ENCODE data around the gene BTBD9. TPM values are rescaled to one million over a fixed set of nuclear protein-coding genes. Genes with fewer than 3 reads are reported as not detected.

Gene BTBD9
- total and polyA plus RNA-seq, 4 donors, result 8.7 to 73.9 (median 28.3) TPM

DNA sequence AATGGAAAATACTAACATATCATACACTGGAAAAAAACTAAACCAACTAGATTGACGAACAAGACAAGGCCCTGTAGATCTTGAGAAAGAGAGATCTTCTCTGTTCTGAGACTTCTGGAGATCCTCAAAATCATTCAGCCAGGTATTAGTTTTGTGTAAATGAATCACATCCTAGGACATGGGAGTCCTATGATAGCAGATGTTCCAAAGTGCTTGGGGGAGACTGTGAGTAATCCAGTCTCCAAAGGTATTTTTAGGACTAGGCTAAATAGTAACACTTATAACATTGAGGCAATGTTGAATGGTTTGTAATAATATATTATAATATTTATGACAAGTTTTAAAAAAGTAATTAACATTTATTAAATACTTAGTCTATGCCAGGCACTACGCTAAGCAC, 275.0 kb downstream of the BTBD9 start:
- Histone ChIP-seq H3K4me3 (no peak overlapping the region), H3K4me1 (ENCODE audit: control insufficient read depth in 5 of 5, insufficient read depth in 5 of 5, low read length in 5 of 5) (peaks cover 0 to 6% (median 0%) of the 10 kb centered on the region in 5 donors), H3K9ac (ENCODE audit: insufficient read depth in 1 of 2, low read length in 2 of 2) (no peak overlapping the region), H3K36me3 (ENCODE audit: control insufficient read depth in 4 of 4, insufficient read depth in 4 of 4, low read length in 4 of 4) (peaks cover 0 to 1% (median 0%) of the 10 kb centered on the region in 4 donors), H3K27ac (ENCODE audit: low read depth in 1 of 2, low read length in 1 of 2) (no peak overlapping the region), H3K9me3 (ENCODE audit: control insufficient read depth in 4 of 4, insufficient read depth in 3 of 4, low read length in 3 of 4) (no peaks in the 10 kb centered on the region), H3K27me3 (ENCODE audit: control insufficient read depth in 3 of 3, insufficient read depth in 3 of 3, low read length in 2 of 3) (no peaks in the 10 kb centered on the region)
- 95 to 97% methylated on average over 2 of the region's 2 CpGs for WGBS, 2 donors
- TF ChIP-seq, protein P1, sequence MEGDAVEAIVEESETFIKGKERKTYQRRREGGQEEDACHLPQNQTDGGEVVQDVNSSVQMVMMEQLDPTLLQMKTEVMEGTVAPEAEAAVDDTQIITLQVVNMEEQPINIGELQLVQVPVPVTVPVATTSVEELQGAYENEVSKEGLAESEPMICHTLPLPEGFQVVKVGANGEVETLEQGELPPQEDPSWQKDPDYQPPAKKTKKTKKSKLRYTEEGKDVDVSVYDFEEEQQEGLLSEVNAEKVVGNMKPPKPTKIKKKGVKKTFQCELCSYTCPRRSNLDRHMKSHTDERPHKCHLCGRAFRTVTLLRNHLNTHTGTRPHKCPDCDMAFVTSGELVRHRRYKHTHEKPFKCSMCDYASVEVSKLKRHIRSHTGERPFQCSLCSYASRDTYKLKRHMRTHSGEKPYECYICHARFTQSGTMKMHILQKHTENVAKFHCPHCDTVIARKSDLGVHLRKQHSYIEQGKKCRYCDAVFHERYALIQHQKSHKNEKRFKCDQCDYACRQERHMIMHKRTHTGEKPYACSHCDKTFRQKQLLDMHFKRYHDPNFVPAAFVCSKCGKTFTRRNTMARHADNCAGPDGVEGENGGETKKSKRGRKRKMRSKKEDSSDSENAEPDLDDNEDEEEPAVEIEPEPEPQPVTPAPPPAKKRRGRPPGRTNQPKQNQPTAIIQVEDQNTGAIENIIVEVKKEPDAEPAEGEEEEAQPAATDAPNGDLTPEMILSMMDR (IDR thresholded peaks at IDR 0.05; ENCODE audit: control extremely low read depth, extremely low read depth), result no peak
- ATAC-seq (ENCODE audit: insufficient read depth, low FRiP score) (no peak), DNase-seq (no peak)

DNA sequence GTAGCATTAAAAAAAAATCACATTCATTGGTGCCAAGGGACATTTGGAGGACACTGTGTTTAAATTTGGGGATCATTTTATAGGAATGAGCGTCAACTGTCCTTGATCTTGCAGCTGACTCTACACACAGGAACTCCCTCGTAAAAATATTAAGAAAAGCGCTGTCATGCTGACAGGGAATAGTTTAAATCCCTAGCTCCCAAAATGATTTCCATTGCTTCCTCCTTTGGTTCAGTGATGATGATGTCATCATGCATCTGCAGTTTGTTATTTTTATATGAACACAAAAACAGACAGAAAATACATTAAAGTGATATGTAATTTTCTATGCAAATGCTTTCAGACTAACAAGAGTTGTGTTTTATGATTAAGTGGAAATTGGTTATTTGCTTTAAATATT, 275.6 kb downstream of the BTBD9 start:
- Histone ChIP-seq H3K4me1 (ENCODE audit: control insufficient read depth in 5 of 5, insufficient read depth in 5 of 5, low read length in 5 of 5) (peaks cover 0 to 8% (median 0%) of the 10 kb centered on the region in 5 donors), H3K36me3 (ENCODE audit: control insufficient read depth in 4 of 4, insufficient read depth in 4 of 4, low read length in 4 of 4) (peaks cover 0 to 1% (median 0%) of the 10 kb centered on the region in 4 donors), H3K27ac (ENCODE audit: low read depth in 1 of 2, low read length in 1 of 2) (no peak overlapping the region), H3K9me3 (ENCODE audit: control insufficient read depth in 4 of 4, insufficient read depth in 3 of 4, low read length in 3 of 4) (no peaks in the 10 kb centered on the region), H3K4me3 (no peak overlapping the region), H3K9ac (ENCODE audit: insufficient read depth in 1 of 2, low read length in 2 of 2) (no peak overlapping the region), H3K27me3 (ENCODE audit: control insufficient read depth in 3 of 3, insufficient read depth in 3 of 3, low read length in 2 of 3) (no peaks in the 10 kb centered on the region)
- DNase-seq (no peak), ATAC-seq (ENCODE audit: insufficient read depth, low FRiP score) (no peak)
- TF ChIP-seq, protein P1 (IDR thresholded peaks at IDR 0.05; ENCODE audit: control extremely low read depth, extremely low read depth), result no peak
- 89 to 93% methylated on average over 3 of the region's 3 CpGs for WGBS, 2 donors

DNA sequence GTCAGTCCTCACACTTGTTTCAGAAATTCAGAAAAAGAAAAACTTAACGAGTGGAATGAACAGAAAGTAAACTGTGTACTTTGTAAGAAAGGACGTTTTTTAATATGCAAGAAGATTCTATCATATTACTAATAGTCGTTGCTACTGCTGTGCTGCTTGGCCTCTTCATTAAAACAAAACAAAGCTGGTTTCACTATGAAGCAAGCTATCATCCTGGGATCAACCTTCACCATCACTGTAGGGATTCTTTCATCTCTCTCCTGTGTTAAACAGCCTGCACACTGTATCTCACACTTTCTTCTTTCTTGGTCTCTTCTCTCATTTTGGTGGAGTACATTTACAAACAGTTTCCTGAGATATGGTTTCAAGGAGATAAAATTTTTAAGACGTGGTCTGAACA, 284.2 kb downstream of the BTBD9 start:
- ATAC-seq (ENCODE audit: insufficient read depth, low FRiP score) (no peak), DNase-seq (no peak)
- peaks cover 0 to 2% (median 0%) of the 10 kb centered on the region in 4 donors for H3K36me3 ChIP-seq (ENCODE audit: control insufficient read depth in 4 of 4, insufficient read depth in 4 of 4, low read length in 4 of 4)
- peaks cover 0 to 8% (median 0%) of the 10 kb centered on the region in 5 donors for H3K4me1 ChIP-seq (ENCODE audit: control insufficient read depth in 5 of 5, insufficient read depth in 5 of 5, low read length in 5 of 5)
- no peaks in the 10 kb centered on the region for H3K27me3 ChIP-seq (ENCODE audit: control insufficient read depth in 3 of 3, insufficient read depth in 3 of 3, low read length in 2 of 3)
- TF ChIP-seq, protein P1 (IDR thresholded peaks at IDR 0.05; ENCODE audit: control extremely low read depth, extremely low read depth), result no peak
- H3K4me3 ChIP-seq, result no peak overlapping the region
- no peaks in the 10 kb centered on the region for H3K9me3 ChIP-seq (ENCODE audit: control insufficient read depth in 4 of 4, insufficient read depth in 3 of 4, low read length in 3 of 4)
- 71 to 87% methylated on average over 4 of the region's 4 CpGs for WGBS, 2 donors
- no peak overlapping the region for H3K9ac ChIP-seq (ENCODE audit: insufficient read depth in 1 of 2, low read length in 2 of 2)
- H3K27ac ChIP-seq (ENCODE audit: low read depth in 1 of 2, low read length in 1 of 2), result no peak overlapping the region

DNA sequence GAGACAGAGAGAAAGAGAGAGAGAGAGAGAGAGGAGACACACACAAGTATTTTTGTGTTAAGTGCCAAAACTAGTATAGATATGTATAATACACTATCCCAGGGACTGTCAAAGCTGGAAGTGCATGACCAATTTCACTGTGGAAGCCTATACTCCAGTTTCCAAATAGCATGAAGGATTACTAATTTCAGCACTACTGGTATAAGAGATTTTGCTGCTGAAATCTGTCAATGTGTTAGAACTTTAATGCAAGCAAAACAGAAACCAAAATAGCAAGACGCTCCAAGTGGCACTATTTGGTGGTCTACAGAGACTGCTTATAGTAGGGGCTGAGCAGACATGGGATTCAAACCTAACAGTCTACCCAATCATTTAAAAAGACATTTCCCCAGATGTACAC, 284.8 kb downstream of the BTBD9 start:
- Histone ChIP-seq H3K4me3 (no peak overlapping the region), H3K9me3 (ENCODE audit: control insufficient read depth in 4 of 4, insufficient read depth in 3 of 4, low read length in 3 of 4) (no peaks in the 10 kb centered on the region), H3K36me3 (ENCODE audit: control insufficient read depth in 4 of 4, insufficient read depth in 4 of 4, low read length in 4 of 4) (peaks cover 0 to 2% (median 0%) of the 10 kb centered on the region in 4 donors), H3K27ac (ENCODE audit: low read depth in 1 of 2, low read length in 1 of 2) (no peak overlapping the region), H3K27me3 (ENCODE audit: control insufficient read depth in 3 of 3, insufficient read depth in 3 of 3, low read length in 2 of 3) (no peaks in the 10 kb centered on the region), H3K4me1 (ENCODE audit: control insufficient read depth in 5 of 5, insufficient read depth in 5 of 5, low read length in 5 of 5) (peaks cover 0 to 8% (median 0%) of the 10 kb centered on the region in 5 donors), H3K9ac (ENCODE audit: insufficient read depth in 1 of 2, low read length in 2 of 2) (no peak overlapping the region)
- DNase-seq (no peak), ATAC-seq (ENCODE audit: insufficient read depth, low FRiP score) (no peak)
- TF ChIP-seq, protein P1 (IDR thresholded peaks at IDR 0.05; ENCODE audit: control extremely low read depth, extremely low read depth), result no peak
- 76 to 82% methylated on average over 1 of the region's 1 CpG for WGBS, 2 donors
